GM19025 (cell line): ENCODE measurements around the gene SNRNP48.

Source experiments
- ATAC-seq: cut with Tn5 transposase; IDR thresholded peaks from one replicate; pipeline ENCODE4 v1.9.1; 2021; ENCODE audit warnings: mild to moderate bottlenecking, low read depth, moderate library complexity; ENCODE audit not compliant: unreplicated experiment

The SNRNP48 gene

GRCh38 chr6:7558781-7559180, 31.2 kb upstream of the SNRNP48 start:
- ATAC-seq, result no peak

GRCh38 chr6:7559196-7559595, 30.8 kb upstream of the SNRNP48 start:
- no peak for ATAC-seq

GRCh38 chr6:7559651-7560385, 30.2 kb upstream of the SNRNP48 start:
- ATAC-seq, result no peak

- ATAC-seq, result no peak
Observed at GRCh38 chr6:7561153-7561964, 28.6 kb upstream of the SNRNP48 start.

GRCh38 chr6:7562769-7563168, 27.2 kb upstream of the SNRNP48 start:
- ATAC-seq, result no peak

GRCh38 chr6:7566107-7566506, 23.9 kb upstream of the SNRNP48 start:
- no peak for ATAC-seq

- ATAC-seq, result no peak
Observed at GRCh38 chr6:7566617-7567173, 23.3 kb upstream of the SNRNP48 start.

- ATAC-seq, result no peak
Observed at GRCh38 chr6:7568021-7568420, 22.0 kb upstream of the SNRNP48 start.

GRCh38 chr6:7569082-7569481, 20.9 kb upstream of the SNRNP48 start:
- no peak for ATAC-seq

GRCh38 chr6:7572213-7572943, 17.6 kb upstream of the SNRNP48 start:
- no peak for ATAC-seq

- ATAC-seq, result no peak
Observed at GRCh38 chr6:7574500-7574899, 15.5 kb upstream of the SNRNP48 start.

GRCh38 chr6:7578516-7578915, 11.5 kb upstream of the SNRNP48 start:
- no peak for ATAC-seq

GRCh38 chr6:7578931-7579330, 11.1 kb upstream of the SNRNP48 start:
- ATAC-seq, result no peak

GRCh38 chr6:7579851-7580250, 10.1 kb upstream of the SNRNP48 start:
- no peak for ATAC-seq

GRCh38 chr6:7580537-7580926, 9.5 kb upstream of the SNRNP48 start:
- no peak for ATAC-seq

GRCh38 chr6:7580927-7581618, 8.9 kb upstream of the SNRNP48 start:
- no peak for ATAC-seq

GRCh38 chr6:7585287-7585930, 4.6 kb upstream of the SNRNP48 start:
- no peak for ATAC-seq

GRCh38 chr6:7587631-7588100, 2.3 kb upstream of the SNRNP48 start:
- ATAC-seq, result no peak

- no peak for ATAC-seq
Observed at GRCh38 chr6:7588506-7588905, 1.5 kb upstream of the SNRNP48 start.

- no peak for ATAC-seq
Observed at GRCh38 chr6:7589221-7589620, 777 bp upstream of the SNRNP48 start.
